OCI-LY1 (cell line): ENCODE data around the gene ITLN1.

Experiments used
- CTCF ChIP-seq: fragments of 200-600 bp; sonication (generic), shearing (Covaris generic); IDR thresholded peaks from 2 replicates; pipeline ENCODE4 v1.5.1; 2017; ENCODE audit warnings: mild to moderate bottlenecking, antibody characterized with exemption, low read length, moderate library complexity, mixed read lengths
- EZH2 ChIP-seq: fragments of 200-600 bp; sonication (generic), shearing (Covaris generic); IDR thresholded peaks from 2 replicates; pipeline ENCODE4 v1.8.0; 2017; ENCODE audit warnings: borderline replicate concordance, mixed run types, mild to moderate bottlenecking, antibody characterized with exemption, low read length, moderate library complexity, mixed read lengths

GRCh38 chr1:160904783-160905616, 20.0 kb upstream of the ITLN1 start:
- TF ChIP-seq EZH2, result no peak
- TF ChIP-seq CTCF, result no peak
